ENCODE results near the gene SLC23A3.
"Not testable (repeated sequence)": the region's sequence is repeated elsewhere in the genome, so short reads cannot be mapped to it uniquely, and the experiment has no call there.

The SLC23A3 gene

GRCh38 chr2:219205165-219205538 lies 35.3 kb upstream of the SLC23A3 start:
- no peak for ATAC-seq
- TF ChIP-seq SNAI2 (CRISPR knock-in tag; IDR thresholded peaks at IDR 0.05): no peak
- no peak for TF ChIP-seq POU6F1 (CRISPR knock-in tag; IDR thresholded peaks at IDR 0.05; ENCODE audit: borderline replicate concordance, low read depth)
- no peak for TF ChIP-seq OSR1 (CRISPR knock-in tag; IDR thresholded peaks at IDR 0.05)
- TF ChIP-seq ZFP3 (CRISPR knock-in tag; IDR thresholded peaks at IDR 0.05): no peak
- no peak for TF ChIP-seq ESRRG (CRISPR knock-in tag; IDR thresholded peaks at IDR 0.05)
- TF ChIP-seq, protein P1, sequence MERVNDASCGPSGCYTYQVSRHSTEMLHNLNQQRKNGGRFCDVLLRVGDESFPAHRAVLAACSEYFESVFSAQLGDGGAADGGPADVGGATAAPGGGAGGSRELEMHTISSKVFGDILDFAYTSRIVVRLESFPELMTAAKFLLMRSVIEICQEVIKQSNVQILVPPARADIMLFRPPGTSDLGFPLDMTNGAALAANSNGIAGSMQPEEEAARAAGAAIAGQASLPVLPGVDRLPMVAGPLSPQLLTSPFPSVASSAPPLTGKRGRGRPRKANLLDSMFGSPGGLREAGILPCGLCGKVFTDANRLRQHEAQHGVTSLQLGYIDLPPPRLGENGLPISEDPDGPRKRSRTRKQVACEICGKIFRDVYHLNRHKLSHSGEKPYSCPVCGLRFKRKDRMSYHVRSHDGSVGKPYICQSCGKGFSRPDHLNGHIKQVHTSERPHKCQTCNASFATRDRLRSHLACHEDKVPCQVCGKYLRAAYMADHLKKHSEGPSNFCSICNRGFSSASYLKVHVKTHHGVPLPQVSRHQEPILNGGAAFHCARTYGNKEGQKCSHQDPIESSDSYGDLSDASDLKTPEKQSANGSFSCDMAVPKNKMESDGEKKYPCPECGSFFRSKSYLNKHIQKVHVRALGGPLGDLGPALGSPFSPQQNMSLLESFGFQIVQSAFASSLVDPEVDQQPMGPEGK (CRISPR knock-in tag; IDR thresholded peaks at IDR 0.05; ENCODE audit: borderline replicate concordance): no peak
- TF ChIP-seq BACH2 (CRISPR knock-in tag; IDR thresholded peaks at IDR 0.05; ENCODE audit: borderline replicate concordance): no peak
- TF ChIP-seq CSRNP3 (CRISPR knock-in tag; IDR thresholded peaks at IDR 0.05): no peak
- no peak for TF ChIP-seq TCF4 (CRISPR knock-in tag; IDR thresholded peaks at IDR 0.05; ENCODE audit: borderline replicate concordance)
- no peak for TF ChIP-seq ISL1 (CRISPR knock-in tag; IDR thresholded peaks at IDR 0.05)

- no peak for ATAC-seq
- TF ChIP-seq ESRRG (CRISPR knock-in tag; IDR thresholded peaks at IDR 0.05) (no peak), ZNF8 (CRISPR knock-in tag; IDR thresholded peaks at IDR 0.05) (no peak), ZFP30 (CRISPR knock-in tag; IDR thresholded peaks at IDR 0.05) (no peak), SNAI2 (CRISPR knock-in tag; IDR thresholded peaks at IDR 0.05) (no peak), TSHZ2 (CRISPR knock-in tag; IDR thresholded peaks at IDR 0.05) (no peak), ZNF565 (CRISPR knock-in tag; conservative IDR thresholded peaks at IDR 0.05; ENCODE audit: low read depth) (no peak), OSR1 (CRISPR knock-in tag; IDR thresholded peaks at IDR 0.05) (no peak)
Measured at GRCh38 chr2:219204425-219205164, 34.8 kb upstream of the SLC23A3 start.

- not testable (repeated sequence) for ATAC-seq
Measured at GRCh38 chr2:219201331-219201730, 31.5 kb upstream of the SLC23A3 start.

- ATAC-seq: not testable (repeated sequence)
Measured at GRCh38 chr2:219200502-219201326, 30.9 kb upstream of the SLC23A3 start.

GRCh38 chr2:219199470-219200211 lies 29.8 kb upstream of the SLC23A3 start:
- TF ChIP-seq PPARA (CRISPR knock-in tag; IDR thresholded peaks at IDR 0.05; ENCODE audit: borderline replicate concordance): no peak
- TF ChIP-seq ESRRG (CRISPR knock-in tag; IDR thresholded peaks at IDR 0.05): no peak
- no peak for TF ChIP-seq ZNF565 (CRISPR knock-in tag; conservative IDR thresholded peaks at IDR 0.05; ENCODE audit: low read depth)
- TF ChIP-seq TSHZ2 (CRISPR knock-in tag; IDR thresholded peaks at IDR 0.05): no peak
- no peak for ATAC-seq
